ENCODE data around the gene EIF3F. TPM values are rescaled to one million over a fixed set of nuclear protein-coding genes. Genes with fewer than 3 reads are reported as not detected.

The EIF3F gene
- total and polyA plus RNA-seq, 2 of the 8 experiments (the other 6 are each of a cell fraction or from before 2014, with no cell fraction given), result 222 to 388 TPM

- TF ChIP-seq CHD7 (IDR thresholded peaks at IDR 0.05; ENCODE audit: insufficient replicate concordance, low read length), result no peak
- TF ChIP-seq SRF (IDR thresholded peaks at IDR 0.05; ENCODE audit: low read depth, low read length), result no peak
Observed at GRCh38 chr11:8036986-8037385, 49.8 kb downstream of the EIF3F start (continued).

Measured in H1 (cell line).